GM19099 (cell line): Measurements from ENCODE around the gene SYT3.

Experiments
- POLR2A ChIP-seq: IDR thresholded peaks from 3 replicates; pipeline ENCODE4 v1.6.1; 2011; ENCODE audit warnings: low read depth; ENCODE audit not compliant: insufficient read length; ENCODE audit errors: extremely low read depth

Gene SYT3

DNA sequence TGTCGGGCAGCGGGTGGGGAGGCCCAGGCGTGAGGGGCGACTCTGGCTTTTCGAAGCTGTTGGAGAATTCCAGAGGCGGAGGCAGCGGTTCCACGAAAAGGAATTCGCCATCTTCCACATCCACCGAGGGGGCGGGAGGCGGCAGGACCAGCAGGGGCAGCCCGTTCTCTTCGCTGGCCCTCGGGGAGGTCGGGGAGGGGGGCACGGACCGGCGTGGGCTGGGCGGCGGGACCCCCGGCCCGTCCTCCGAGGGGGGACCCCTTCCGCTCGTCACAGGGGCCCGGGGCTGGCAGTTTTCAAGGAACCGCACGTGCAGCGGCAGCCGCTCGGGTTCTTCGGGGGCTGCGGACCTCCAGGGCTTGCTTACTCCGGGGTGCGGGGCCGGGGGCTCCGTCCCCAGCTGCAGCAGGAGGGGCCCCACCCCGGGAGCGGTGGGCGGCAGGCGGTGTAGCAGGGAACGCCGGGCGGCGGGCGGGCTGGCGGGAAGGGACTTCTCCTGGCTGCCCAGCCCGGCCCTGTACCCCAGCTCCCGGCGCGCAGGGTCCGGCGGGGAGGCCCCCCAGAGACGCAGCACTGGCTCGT lies 27.6 kb upstream of the SYT3 start:
- no peak for TF ChIP-seq POLR2A

DNA sequence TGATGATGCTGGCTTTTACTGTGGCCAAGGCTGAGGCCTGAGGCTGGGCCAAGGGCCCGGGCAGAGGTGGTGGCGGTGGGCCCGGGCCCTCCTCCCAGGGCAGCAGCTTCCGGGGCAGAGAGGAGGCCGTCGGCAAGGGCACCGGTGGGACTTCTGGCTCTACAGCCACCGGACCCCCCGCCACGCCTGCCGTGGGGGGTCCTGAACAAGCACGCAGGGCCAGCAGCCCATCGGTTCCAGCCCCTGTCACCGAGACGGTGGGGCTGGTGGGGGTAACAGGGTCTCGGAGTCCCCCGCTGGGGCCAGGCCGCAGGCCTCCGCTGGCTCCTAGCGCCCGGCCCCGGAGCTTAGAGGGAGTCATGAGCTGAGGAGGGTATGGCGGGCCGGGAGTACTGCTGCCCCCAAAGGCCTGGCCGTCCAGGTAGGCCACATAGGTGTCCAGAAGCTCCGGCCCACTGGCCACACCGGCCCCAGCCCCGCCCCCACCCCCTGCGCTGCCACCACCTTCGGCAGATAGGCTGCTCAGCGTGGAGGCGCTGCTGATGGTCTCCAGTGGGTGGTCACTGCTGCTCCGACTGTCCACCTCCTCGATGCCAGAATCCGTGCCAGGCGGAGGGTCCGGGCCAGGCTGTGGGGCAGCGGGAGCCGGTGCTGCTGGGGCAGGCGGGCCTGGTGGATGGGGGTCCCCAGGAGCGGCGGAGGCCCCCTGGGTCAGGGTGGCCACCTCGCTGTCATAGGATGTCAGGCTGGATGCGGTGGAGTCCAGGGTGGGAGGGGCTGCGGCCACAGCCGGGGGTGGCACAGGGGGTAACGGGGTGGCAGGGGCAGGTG lies 26.9 kb upstream of the SYT3 start:
- TF ChIP-seq POLR2A = no peak

DNA sequence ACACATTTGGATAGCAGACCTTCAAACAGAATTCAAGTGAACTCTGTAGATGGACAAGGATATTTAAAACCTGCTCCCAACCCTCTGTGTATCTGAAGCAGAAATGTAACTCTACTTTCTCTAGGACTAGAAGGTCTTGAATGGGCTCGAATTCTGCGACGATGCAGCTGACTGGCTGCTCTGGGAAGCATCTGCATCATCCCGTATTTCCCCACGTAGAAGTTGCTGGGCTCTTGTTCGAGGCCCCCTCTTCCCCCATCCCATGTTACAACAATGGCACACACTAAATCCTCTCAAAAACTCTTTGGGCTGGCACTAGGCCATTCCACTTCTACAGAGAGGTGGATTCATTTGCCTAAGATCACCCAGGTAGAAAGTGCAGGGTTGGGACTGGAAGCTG lies 24.5 kb upstream of the SYT3 start:
- no peak for TF ChIP-seq POLR2A

DNA sequence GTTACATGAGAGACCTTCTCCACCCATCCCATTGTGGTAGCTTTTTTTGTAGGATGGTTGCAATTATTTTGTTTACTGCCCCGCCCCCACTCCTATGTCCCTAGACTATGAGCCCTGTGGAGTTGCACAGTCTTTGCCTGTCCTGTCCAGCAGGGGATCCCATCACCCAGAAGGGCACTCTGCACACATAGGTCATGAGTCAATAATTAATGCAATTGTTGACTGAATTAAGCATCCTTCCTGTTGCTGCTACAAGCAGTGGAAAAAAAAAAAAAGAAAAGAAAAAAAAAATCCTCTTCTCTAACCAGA lies 23.8 kb upstream of the SYT3 start:
- no peak for TF ChIP-seq POLR2A

DNA sequence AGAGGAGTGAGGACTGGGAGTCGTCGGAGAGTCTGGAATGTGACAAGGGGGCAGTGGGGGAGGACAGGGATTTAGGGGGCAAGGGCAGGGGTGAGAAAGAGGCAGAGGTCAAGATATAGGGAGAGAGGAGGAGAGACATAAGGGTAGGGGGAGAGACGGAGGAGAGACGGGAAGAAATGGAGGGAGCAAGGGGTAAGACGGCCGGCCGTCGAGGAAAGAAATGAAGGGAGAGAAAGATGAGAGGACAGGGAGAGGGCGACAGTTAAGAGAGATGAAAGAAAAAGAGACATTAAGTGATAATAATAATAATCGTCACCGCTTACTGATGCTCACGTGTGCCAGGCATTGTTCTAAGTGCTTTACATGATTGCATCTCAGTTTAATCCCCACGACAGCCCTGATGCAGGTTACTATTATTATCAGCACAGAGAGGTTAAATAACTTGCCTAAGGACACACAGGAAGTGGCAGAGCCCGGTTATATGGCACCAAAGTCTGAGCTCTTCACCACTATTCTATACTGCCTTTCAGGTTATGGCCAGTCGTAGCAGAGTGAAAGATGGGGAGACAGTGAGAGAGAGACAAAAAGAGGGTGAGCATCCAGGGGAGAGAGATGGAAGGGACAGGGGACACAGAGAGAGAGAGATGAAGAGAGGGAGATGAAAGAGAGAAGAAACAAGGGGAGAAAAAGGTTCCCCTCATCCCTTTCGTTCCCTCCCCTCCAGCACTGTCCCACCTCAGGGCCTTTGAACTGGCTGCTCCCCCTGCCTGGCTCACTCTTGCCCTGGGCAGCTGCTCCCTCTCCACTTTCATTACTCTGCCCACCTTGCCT lies 23.2 kb upstream of the SYT3 start:
- TF ChIP-seq POLR2A = no peak

DNA sequence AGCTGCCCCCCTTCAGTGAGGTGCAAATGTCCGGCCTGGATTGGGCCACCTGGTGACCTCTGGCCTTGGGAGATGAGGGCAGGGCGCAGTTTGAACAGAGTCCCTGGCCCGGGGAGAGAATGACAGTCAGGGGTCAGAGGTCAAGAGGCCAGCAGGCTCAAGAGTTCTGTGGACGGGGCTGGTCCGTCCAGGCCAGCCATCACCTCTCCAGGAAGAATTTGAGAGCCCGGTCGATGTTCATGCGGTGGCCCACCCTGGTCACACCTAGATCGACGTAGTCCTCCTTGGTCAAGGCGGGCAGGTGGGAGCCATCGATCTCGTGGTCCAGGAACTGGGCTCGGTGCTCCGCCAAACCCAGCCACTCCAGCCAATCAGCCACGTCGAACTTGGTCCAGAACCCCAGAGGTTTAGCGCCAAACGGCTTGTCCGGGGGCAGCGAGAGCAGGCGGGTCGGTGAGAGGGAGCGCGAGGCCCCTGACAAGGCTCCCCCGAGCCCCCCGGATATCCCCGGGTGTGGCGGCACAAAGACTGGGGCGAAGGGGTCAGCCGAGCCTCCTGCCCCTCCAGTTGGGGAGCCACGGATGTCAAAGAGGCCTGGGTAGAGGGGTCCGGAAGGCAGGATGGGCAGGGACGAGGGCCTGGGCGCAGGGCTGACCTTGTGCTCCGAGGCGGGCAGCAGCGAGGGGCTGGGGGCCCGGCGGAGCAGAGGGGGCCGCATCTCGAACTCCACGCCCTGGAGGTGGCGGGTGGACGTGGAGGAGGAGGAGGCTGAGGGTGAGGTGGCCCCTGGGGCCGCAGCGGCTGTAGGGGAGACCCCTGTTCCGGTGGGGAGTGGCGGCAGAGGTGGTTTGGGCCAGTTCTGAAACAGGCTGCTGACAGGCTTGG lies 22.3 kb upstream of the SYT3 start:
- TF ChIP-seq POLR2A = no peak

DNA sequence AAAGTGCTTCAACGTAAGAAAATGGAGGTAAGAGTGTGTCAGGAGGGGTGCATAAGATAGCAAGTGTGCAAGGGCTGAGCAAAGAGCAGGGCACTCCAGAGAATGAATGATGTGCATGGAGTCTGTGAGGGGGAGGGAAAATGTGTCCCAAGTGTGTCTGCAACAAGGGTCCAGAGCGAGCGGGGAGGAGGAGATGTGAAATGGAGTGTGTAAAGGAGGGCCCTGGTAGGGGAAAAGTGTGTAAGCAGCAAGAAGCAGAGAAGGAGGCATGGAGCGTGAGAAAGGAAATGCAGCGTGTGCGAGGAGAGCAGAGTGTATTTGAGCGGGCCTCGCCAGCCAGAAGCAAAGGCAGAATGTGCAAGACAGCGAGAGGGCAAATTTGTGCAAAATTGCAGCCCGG lies 21.3 kb upstream of the SYT3 start:
- TF ChIP-seq POLR2A = no peak

DNA sequence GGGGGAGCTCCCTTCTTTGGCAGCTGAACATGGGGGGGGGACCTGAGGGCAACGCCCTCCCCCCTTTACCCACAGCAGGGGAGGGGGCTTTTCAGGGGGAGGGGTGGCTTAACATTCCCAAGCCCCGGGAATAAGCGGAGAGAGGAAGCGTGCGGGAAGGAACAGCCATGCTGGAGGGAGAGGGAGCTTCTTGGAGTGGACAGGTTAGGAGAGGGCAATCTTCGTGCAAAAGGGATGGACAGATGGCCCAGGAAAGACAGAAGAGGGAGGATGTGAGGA lies 20.3 kb upstream of the SYT3 start:
- no peak for TF ChIP-seq POLR2A

DNA sequence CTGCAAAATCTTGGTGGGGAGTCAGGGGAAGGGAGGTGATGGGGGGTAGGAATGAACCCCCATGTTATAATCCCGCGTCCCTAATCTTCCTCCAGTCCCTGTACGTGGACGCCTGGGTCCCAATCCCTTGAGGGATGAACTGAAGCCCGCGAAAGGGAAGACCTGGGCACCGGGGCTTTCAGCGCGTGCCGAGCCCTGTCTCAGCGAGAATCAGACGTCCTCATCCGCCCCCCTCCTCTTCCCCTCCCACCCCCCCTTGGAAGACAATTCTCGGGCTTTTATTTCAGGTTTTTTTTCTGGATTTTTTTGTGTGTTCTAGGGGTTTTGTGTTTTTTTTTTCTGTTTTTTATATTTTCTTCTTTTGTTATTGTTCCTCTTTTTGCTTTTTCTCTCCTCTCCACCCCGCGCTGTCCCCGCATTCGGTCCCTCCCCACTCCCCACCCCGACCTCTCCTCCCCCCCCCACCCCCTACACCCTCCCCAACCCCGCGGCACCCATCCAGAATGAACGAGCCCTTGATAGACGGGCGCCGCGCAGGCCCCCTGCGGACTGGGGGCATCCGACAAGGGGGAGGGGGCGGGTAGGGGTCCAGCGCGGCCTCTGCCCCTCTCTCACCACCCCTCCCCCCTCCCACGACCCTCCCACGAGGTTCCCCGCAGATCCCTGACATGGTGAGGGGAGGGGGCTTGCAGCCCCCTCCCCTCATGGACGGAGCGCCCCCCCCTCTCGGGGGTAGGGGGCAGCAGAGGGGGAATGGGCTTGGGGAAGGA lies 19.8 kb upstream of the SYT3 start:
- TF ChIP-seq POLR2A = no peak

DNA sequence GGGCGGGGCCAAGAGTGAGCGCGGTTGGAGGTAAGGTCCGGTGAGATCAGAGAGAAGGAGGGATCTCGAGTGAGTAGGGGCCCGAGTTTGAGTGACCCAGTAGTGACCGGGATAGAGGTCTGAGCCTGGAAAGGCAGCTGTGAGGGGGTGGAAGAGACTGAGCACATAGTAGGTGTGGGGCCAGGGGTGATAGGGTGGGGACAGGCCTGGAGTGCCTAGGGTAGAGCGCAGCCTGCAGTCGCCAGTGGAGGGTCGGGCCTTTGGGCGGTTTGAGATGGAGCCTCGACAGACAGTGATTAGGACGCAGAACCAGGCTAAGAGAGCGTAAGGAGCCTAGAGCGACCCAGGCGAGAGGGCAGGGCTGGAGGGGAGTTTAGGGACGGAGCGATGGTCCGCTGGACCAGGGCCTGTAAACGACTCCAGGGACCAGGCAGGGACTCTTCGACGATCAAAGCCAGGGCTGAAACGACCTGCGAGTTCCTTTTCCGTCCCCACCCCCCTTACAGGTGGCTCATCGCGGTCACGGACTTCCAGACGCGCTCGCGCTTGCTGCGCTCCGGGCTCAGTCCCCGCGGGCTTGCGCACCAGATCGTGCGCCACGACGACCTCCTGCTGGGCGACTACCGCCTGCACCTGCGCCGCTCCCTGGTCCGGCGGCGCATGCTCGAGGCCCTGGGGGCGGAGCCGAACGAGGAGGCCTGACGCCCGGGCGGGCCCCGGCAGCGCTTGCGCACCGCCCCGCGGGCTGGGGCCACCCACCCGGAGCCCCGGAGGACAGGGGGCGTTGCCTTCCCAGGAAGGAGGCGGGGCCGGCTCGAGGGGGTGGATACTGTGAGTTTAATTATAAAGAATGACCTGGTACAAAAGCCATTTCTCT lies 19.0 kb upstream of the SYT3 start:
- no peak for TF ChIP-seq POLR2A

DNA sequence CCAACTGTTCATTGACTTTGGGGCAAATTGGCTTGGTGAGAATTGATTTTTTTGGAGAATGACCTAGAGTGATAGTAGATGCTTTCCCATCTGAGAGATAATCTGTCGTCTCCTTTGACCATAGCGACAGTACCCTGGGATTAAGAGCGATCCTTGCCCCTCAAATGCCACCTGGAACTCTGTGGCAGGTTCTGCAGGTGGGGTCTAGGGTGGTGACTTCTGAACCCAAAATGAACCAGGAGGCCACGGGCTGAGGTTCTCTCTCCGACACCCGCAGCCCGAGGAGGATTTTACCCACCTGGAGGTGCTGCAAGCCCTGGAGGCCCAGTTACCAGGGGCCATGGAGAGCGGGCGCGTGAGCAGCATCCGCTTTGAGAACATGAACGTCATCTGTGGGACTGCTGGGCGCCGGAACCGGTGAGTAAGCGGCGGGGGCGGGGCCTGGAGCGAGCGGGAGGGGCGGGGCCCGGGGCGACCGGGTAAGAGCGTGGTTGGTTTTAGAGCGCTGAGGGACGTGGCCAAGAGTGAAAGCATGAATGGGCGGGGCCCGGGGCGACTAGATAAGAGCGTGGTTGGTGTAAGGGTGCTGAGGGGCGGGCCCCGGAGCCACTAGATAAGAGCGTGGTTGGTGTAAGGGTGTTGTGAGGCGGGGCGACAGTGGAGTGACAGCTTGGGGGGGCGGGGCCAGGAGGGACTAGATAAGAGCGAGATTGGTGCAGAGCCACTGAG lies 18.2 kb upstream of the SYT3 start:
- TF ChIP-seq POLR2A = no peak

DNA sequence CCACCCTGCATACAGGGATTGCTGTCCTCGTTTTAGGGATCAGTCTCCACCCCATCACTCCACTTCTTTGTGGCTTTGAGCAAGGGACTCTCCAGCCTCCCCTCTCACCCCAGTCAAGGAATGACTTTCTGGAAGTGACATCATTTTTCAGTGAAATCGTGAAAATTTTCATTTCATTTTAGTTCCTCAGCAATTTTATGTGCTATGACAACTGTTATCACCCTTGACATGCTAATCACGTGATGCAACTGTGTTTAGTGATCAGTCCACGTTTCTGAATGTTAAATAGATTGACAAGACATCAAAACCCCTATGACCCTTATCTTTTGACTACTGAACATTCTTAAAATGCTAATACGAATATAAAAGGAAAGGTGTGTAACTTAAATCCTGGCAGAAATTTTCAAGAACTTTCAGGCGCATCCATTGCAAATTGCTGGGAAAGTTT lies 17.6 kb upstream of the SYT3 start:
- TF ChIP-seq POLR2A = no peak

DNA sequence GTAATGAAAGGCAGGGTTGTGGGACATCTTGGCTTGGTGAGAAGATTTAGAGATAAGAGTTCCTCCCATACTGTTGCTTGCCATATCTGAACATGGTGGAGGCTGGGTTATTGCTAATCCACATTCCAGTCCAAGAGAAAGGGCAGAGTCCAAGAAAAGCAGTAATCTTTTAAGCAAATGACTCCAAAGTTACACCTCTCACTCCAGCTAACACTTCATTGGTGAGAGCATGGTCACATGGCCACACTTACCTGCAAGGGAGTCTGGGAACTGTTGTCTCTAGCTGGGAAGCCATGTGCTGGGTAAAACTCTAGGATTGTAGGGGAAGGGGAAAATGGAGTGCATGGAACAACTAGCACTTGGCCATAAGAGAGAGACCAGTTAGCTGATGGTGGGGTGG lies 15.2 kb upstream of the SYT3 start:
- no peak for TF ChIP-seq POLR2A
